ENCODE data around the gene CCDC91.

Gene CCDC91

DNA sequence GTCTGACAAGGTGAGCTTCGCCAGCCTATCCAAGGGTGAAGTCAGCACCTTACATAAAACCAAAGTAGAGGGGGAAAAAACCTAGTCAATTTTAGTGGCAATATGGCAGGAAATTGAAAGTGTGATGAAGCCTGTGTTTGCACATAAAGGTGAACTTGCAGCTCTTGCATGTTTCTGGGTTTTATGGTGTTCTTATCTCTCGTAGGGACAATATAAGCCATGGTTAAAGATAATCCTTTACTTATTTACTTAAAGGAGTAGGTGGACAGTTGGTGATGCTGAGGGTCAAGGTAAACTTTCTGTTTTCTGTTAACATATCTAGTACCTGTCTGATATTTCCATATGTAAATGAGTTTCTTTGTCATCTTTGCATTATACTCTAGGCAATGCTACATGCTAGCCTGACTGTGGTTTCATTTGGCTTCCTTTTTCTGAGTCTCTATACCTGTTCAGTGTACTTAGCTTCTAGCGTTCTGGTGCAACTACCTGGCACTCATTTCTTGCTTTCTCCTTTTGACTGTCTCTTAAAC lies 32.8 kb downstream of the CCDC91 start:
- DNase-seq (ENCODE audit: low read depth) = no peak
- TF ChIP-seq CTCF (conservative IDR thresholded peaks at IDR 0.05; ENCODE audit: control insufficient read depth, insufficient read depth, low read depth, low read length) = no peak
- no peak overlapping the region for H3K4me3 ChIP-seq (ENCODE audit: control insufficient read depth, low read depth, low read length)

GRCh38 chr12:28223858-28224257 lies 33.6 kb downstream of the CCDC91 start:
- no peak for DNase-seq (ENCODE audit: low read depth)
- TF ChIP-seq CTCF (conservative IDR thresholded peaks at IDR 0.05; ENCODE audit: control insufficient read depth, insufficient read depth, low read depth, low read length) = no peak
- no peak overlapping the region for H3K4me3 ChIP-seq (ENCODE audit: control insufficient read depth, low read depth, low read length)

GRCh38 chr12:28226705-28227104 lies 36.4 kb downstream of the CCDC91 start:
- TF ChIP-seq CTCF (conservative IDR thresholded peaks at IDR 0.05; ENCODE audit: control insufficient read depth, insufficient read depth, low read depth, low read length) = no peak
- no peak overlapping the region for H3K4me3 ChIP-seq (ENCODE audit: control insufficient read depth, low read depth, low read length)
- DNase-seq (ENCODE audit: low read depth) = no peak

DNA sequence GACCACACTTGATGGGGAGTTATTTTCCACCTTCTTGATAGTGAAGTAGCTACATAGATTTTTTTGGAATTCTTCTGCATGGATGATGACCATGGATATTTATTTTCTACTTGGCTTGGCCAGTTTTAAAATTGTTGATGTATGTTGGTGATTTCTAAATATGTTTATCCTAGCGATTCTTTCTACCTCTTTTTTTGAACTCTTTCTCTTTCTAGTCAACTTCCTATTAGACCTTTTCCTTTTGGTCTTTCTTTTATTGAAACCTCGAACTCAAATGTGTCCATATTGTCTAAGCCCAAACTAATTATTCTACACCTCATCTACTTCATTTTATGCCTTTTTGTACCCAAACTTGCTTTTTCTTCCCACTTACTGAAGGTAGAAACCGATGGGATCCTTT lies 37.0 kb downstream of the CCDC91 start:
- no peak overlapping the region for H3K4me3 ChIP-seq (ENCODE audit: control insufficient read depth, low read depth, low read length)
- DNase-seq (ENCODE audit: low read depth) = no peak
- no peak for TF ChIP-seq CTCF (conservative IDR thresholded peaks at IDR 0.05; ENCODE audit: control insufficient read depth, insufficient read depth, low read depth, low read length)

DNA sequence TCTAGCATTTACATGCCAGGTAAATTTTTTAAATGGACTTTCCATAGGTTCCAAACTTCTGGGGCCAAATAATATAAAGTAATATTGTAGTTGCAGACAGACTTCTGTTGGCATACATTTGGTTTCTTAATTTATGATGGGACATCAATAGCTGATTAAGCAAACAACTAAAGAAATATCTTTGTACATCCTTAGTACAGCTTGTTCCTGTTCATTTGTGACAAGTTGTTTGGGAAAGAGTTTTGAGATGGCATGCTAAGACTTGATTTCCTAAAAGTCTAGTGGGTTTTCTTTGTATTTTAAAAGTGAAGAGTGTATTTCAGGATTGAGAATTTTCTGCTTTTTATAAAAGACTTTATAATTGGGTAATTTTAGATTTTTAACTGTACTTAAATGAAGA lies 41.0 kb downstream of the CCDC91 start:
- TF ChIP-seq CTCF (conservative IDR thresholded peaks at IDR 0.05; ENCODE audit: control insufficient read depth, insufficient read depth, low read depth, low read length) = no peak
- DNase-seq (ENCODE audit: low read depth) = no peak
- no peak overlapping the region for H3K4me3 ChIP-seq (ENCODE audit: control insufficient read depth, low read depth, low read length)

DNA sequence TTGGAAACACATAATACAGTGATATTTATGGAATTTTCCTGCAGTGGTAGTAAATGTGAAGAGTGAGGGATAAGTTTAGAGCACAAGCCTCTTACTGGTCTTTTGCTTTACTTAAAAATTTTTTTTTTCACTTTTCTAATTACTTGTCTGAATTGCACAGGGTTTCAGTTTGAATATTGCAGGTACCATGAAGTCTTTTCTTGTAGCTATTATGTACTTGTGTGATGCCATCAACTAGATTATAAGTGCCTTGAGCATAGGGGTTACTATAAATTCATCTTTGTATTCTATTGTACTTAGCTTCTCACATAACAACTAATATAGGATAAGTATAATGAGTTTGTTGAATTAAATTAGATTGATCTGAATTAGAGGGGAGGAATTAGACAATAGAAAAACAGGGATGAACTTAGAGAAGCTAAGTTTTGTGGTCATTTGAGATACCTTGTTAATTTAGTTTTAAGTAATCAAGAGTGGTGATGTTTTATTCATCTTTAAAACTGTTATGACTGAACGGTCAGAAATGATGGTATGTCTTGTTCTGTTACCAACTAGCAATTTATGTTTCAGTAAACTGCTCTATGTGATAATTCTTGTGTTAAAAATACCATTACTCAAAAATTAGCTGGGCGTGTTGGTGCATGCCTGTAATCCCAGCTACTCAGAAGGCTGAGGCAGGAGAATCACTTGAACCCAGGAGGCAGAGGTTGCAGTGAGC lies 42.1 kb downstream of the CCDC91 start:
- no peak overlapping the region for H3K4me3 ChIP-seq (ENCODE audit: control insufficient read depth, low read depth, low read length)
- TF ChIP-seq CTCF (conservative IDR thresholded peaks at IDR 0.05; ENCODE audit: control insufficient read depth, insufficient read depth, low read depth, low read length) = no peak
- no peak for DNase-seq (ENCODE audit: low read depth)
